HG02623 (cell line): ENCODE measurements around the gene ZNF236.
"Not testable (repeated sequence)": the region's sequence is repeated elsewhere in the genome, so short reads cannot be mapped to it uniquely, and the experiment has no call there.

Experiments used
- ATAC-seq: cut with Tn5 transposase; IDR thresholded peaks from one replicate; pipeline ENCODE4 v1.9.1; 2021; ENCODE audit warnings: moderate library complexity; ENCODE audit not compliant: unreplicated experiment

The ZNF236 gene

DNA sequence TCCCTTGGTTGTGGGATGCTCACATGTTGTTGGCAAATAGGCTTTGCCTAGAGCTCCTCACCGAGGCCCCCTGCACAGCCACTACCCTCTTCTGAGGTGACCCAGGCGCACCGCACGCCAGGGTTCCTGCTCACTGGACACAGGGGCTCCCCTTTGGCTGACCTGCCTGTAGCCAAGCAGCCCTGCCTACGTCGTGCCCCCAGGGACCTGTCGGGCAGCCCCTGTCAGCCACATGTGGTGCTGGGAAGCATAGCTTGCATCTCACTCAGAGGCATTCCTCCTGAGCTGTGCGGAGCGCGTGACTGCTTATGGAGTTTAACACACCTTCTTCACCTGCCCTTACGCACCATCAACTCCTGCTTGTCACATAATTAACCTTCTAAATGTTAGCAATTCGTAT is 116.3 kb downstream of the ZNF236 start:
- no peak for ATAC-seq

DNA sequence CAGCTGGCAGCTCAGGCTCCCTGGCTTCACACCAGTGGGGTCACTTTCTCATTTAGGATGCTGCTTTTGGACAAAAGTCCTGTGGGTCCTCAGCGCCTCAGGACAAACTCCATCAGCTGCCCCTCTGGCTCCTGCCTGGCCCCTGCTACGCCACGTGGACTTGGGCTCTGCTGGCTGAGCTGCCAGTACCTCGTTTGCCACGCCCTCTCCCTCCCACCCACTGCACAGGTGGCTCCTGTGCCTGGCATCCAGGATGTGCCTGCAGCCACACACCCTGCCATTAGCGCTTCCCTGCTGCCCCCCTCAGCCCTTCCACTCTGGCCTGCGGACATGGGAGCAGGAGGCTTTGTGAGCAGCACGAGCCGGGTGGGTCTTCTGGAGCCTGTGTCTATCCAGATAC is 118.9 kb downstream of the ZNF236 start:
- no peak for ATAC-seq

DNA sequence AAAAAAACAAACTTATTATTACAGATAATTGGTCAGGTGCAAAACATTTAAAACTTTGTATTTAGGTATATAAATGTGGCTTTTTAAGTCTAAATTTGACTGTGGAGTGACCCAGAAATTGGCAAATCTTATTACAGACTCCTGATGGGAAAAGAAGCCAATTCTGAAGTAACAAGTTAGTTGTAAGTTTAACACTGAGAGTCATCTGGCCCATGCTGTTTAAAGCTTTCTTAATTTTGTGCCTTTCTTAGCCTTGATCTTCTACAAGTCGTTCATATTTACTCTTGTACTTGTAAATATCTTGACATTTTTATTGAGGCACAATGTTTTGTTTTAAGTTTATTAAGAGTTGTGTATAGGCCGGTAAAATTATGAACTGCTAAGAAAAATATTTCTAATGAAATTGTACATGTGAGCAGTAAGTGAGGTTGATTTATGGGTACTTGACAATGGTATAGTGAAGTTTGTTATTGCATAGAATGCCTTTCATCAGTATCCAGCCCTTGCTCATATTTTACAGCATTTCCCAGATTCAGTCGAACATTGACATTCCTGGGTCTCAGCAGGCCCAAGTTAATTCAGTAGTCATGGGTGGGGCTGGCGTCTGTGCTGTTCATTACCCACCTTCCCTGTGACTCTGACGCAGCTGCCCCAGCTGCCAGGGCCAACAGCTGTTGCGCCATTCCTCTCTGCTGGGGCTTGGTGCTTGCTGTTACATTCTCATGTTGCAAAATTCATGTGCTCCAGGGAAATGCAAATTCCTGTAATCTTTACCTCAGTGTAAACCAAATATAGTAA is 121.4 kb downstream of the ZNF236 start:
- ATAC-seq = no peak

DNA sequence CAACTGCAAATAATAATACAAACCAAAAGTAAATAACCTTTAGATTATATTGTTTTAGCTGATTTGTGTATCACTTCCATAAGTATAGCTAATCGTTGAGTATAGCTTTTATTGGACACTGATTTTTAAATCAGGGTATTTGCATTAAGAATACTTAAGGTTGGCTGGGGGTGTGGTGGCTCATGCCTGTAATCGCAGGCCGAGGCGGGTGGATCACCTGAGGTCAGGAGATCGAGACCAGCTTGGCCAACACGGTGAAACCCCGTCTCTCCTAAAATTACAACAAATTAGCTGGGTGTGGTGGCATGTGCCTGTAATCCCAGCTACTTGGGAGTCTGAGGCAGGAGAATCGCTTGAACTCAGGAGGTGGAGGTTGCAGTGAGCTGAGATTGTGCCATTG is 122.0 kb downstream of the ZNF236 start:
- ATAC-seq = not testable (repeated sequence)

DNA sequence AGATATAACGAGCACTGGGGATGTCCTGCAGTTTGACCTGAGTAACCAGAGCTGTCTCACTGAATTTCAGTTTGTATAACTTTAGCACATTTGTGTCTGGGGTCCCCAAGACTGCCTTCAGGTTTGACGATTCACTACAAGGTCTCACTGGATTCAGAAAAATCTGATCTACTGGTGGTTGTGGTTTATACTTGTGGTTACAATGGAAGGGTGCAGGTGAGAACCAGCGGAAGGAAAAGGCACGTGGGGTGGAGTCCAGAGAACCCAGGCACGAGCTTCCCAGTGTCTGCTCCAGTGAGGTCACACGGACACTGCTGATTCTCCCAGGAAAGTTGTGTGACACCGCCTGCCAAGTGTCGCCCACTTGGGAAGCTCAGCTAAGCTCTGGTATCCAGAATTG is 126.0 kb downstream of the ZNF236 start:
- ATAC-seq = no peak

DNA sequence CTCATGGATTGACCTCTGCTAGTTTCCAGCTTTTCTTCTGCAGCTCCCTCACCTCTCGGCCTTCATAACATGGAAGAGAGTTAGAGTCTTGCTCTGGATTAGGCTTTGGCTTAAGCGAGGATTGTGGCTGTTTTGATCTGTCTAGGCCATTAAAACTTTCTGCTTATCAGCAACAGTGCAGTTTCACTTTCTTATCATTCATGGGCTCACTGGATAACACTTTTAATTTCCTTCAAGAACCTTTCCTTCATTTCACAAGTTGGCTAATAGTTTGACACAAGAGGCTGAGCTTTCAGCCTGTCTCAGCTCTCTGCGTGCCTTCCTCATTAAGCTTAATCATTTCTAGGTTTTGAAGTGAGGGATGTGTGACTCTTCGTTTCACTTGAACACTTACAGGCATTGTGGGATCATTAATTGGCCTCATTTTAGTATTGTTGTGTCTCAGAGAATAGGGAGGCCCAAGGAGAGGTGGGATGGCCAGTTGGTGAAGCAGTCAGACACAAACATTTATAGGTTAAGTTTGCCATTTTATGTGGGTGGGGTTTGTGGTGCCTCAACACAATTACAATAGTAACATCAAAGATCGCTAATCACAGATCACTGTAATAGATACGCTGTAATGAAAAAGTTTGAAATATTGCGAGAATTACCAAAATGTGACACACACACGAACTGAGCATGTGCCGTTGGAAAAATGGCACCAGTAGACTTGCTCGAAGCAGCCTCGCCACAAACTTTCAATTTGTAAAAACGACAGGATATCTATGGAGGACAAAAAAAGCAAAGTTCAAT is 129.3 kb downstream of the ZNF236 start:
- ATAC-seq = no peak

DNA sequence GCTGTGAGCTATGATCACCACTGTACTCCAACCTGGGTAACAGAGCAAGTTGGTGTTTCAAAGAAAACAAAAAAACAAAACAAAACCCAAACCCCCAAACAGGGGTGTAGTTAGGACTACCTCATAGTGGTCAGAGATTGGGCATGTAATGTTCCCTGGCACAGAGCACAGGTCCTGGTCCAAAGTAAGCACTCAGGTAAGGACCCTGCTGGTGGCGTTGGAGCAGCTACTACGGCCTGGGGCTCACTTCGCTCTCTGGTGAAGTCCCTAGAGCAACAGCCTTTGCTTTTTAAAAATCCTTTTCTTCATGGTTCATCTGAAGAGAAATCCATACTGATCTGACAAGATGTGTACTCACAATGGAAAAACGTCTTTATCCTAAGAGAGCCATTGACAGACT is 130.4 kb downstream of the ZNF236 start:
- no peak for ATAC-seq

DNA sequence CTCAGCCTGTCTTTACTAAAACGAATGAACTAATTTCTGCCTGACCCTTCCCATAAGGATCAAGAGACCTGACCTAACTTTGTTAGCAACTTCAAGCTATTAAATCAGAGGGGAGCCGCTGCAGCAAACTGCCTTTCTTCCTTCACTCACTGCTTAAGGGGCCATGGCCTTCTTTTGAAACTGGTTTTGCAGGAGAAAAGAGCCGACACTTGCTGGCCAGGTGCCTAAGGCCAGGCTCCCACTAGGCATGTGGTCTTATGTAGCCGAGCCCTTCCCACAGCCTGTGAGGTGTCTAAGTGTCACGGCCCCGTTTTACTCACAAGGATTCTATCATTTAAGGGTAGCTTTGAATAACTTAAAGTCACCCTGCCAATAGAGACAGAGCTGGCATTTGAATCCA is 130.8 kb downstream of the ZNF236 start:
- no peak for ATAC-seq

DNA sequence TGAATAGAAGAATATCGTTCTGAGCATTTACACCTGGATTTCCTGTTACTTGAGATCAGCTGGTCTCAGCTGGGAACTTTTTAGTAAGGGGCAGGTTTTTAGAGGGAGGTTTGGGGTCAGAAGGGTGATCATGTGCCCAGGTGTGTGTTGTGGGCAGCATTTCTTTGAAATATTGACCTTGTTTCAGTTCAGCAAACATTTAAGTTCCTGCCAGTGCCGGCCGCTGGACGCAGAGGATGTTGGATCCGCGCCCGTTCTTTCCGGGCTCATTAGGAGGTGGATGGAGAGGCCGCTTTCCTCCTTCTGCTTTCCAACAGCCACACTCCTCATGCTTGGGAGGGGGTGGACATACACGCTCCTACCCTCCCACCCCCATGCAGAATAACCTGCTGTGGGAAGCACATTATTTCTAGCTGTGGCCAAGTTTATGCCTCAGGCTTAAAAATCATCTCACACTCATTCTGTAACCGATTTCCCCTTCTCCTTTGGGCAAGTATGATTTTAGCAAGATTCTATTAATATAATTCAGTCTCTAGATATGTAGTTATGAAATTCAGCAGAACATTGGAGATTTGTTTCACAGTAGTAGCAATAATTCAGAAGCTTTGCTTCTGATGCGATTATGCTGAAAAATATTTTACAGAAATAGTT is 131.4 kb downstream of the ZNF236 start:
- no peak for ATAC-seq

DNA sequence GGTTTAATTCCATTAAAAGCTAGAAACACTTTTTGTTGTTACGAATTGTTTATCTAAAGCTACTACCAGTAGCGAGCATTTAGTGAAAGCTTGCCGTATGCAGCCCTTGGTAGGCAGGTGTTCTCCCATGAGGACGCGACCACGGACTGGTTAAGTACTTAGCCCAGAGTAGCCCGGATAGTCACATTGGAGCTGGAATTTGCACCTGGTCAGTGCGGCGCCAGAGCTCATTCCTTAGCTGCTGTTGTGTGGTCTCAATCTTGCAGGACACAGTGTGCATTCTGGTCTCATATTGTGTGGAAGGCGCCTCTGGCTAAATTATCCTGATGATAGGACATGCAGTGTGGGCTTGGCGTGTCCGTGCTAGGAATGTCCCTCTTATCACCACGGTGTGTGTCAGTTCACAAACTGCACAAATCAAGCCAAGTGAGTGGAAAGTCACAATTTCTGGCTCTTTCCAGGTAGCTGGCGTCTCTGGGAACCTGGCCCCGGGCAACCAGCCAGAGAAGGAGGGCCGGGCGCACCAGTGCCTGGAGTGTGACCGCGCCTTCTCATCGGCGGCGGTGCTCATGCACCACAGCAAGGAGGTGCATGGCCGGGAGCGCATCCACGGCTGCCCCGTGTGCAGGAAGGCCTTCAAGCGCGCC is 133.3 kb downstream of the ZNF236 start:
- ATAC-seq = no peak

DNA sequence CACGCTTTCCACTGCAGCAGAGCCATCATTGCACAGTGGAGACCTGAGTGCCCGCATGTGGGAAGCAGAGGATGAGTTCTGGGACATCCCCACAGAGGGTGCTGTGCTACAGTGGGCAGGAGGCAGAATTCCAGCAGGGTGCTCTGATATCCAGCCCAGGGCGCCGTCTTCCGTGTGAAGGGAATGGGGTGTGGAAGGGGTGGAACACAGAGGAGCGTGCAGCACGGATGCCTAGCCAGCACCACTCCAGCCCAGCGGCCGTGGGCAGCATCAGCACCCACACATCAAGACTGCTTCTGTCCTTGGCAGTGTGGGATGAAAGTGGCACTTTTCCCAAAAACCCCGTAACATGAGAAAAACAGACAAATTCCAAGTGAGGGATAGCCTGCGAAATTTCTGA is 134.3 kb downstream of the ZNF236 start:
- ATAC-seq = no peak

DNA sequence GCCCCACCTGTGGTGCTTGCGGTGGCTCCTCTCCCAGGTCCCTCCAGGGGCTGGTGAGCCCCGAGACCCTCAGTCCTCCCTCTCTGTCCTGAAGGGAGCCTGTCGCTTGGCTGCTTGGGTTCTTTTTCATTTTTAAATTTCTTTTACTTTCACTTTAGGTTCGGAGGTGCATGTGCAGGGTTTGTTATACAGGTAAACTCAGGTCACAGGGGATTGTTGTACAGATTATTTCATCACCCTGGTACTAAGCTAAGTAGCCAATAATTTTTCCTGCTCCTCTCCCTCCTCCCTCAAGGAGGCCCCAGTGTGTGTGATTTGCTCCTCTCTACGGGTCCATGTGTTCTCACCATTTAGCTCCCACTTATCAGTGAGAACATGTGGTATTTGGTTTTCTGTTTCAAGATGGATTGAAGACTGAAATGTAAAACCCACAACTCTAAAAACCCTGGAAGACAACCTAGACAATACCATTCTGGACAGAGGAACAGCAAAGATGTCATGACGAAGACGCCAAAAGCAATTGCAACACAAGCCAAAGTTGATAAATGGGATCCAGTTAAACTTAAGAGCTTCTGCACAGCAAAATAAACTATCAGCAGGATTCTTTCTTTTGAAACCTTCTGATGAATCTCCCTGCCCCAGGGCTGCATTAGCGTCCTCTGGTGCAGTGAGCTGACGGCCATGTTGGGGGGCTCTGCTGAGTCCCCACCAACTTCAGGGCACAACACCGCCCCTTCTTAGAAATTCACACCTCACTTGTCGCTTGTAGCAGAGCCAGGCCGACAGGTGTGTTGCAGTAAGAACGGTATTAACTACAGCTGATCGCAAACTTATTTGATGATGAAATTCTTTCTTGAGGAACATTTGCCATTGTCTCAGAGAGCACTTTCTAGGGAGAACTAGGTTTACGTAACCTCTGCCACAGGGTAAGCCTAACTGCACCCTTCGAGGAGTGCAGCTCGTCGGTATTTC is 135.3 kb downstream of the ZNF236 start:
- ATAC-seq = no peak

DNA sequence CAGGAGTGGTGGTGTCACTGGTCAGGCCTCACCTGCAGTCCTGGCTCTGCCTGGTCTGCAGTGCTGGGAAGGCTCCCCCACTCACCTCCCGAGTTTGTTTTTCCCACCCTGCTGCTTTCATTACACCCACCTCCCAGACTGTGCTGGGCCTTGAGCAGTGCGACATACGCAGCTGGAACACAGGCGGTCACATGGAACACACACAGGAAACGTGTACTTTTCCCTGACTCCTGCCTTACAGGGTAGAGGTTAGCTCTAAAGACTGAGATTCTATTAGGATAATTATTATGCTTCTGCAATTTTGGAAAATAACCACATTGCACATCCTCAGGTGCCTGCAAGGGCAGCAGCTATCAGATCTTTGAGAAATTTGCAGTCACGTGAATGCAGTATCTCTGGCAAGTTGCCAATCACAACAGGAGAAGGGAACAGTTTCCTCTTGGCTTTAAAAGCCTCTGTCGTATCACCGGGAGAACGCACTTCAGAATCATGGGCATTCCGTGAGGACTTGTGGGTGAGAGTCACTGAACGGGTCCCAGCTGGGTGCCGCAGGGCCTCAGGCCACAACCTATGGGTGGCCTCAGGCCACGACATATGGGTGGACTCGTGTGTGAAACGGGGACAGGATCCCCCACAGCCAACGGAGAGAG is 136.5 kb downstream of the ZNF236 start:
- no peak for ATAC-seq

DNA sequence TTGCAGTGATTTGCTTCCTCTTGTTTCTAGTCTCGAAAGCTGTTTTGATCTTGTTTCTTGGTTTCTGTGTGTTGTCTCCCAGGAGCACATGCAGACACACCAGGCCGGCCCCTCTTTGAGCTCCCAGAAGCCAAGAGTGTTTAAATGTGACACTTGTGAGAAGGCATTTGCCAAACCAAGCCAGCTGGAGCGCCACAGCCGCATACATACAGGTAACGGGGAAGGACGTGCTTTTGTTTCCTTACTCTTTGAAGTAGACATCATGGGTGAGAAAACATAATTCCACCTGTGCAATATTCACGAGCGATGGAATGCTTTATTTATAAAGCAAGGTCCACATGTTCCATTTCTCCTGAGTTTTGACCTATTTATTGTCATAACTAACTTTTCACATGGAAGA is 137.2 kb downstream of the ZNF236 start:
- ATAC-seq = no peak

DNA sequence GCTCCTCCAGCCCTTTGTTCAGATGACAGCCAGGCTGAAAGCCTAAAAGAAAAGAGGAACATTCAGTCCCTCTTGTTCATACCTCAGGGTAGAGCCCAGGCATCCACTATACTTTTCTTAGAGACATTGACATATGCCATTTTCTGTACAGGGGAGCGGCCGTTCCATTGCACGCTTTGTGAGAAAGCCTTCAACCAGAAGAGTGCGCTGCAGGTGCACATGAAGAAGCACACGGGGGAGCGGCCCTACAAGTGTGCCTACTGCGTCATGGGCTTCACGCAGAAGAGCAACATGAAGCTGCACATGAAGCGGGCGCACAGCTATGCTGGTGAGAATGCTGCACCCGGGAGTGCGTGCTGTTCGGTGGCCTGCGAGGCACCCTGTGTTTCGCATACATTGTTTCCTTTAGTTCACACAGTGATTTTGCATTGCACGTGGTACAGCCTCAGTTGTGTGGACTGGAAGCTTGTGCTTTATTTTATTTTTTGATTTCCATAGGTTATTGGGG is 138.2 kb downstream of the ZNF236 start:
- no peak for ATAC-seq

DNA sequence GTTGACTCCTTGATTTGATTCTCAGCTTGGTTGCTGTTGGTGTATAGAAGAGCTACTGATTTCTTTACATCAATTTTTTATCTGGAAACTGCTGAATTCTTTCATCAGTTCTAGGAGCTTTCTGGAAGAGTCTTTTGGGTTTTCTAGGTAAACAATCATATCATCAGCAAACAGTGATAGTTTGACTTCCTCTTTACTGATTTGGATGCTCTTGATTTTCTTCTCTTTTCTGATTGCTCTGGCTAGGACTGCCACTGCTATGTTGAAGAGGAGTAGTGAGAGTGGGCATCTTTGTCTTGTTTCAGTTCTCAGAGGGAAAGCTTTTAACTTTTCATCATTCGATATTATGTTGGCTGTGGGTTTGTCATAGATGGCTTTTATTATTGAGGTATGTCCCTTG is 140.5 kb downstream of the ZNF236 start:
- ATAC-seq = no peak

DNA sequence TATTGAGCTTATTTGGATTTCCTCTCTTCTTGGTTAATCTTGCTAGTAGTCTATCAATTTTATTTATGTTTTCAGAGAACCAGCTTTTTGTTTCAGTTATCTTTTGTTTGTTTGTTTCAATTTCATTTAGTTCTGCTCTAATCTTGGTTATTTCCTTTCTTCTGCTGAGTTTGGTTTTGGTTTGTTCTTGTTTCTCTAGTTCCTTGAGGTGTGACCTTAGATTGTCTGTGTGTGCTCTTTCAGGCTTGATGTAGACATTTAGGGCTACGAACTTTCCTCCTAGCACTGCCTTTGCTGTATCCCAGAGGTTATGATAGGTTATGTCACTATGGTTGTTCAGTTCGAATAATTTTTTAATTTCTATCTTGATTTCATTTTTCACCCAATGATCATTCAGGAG is 141.6 kb downstream of the ZNF236 start:
- peak; percentile 41 for ATAC-seq

DNA sequence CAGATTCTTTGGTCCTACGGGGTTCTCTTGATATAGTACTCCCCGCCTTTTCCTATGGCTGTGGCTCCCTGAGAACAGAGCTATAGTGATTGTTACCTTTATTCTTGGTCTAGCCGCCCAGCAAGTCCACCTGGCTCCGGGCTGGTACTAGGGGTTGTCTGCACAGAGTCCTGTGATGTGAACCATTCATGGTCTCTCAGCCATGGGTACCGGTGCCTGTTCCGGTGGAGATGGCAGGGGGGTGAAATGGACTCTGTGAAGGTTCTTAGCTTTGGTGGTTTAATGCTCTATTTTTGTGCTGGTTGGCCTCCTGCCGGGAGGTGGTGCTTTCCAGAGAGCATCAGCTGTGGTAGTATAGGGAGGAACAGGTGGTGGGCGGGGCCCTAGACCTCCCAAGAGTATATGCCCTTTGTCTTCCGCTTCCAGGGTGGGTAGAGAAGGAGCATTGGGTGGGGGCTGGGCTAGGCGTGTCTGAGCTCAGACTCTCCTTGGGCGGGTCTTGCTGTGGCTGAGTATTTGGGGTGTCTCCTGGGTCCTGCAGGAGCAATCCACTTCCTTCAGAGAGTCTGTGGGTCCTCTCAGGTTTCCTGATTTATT is 143.3 kb downstream of the ZNF236 start:
- peak; percentile 55 for ATAC-seq

DNA sequence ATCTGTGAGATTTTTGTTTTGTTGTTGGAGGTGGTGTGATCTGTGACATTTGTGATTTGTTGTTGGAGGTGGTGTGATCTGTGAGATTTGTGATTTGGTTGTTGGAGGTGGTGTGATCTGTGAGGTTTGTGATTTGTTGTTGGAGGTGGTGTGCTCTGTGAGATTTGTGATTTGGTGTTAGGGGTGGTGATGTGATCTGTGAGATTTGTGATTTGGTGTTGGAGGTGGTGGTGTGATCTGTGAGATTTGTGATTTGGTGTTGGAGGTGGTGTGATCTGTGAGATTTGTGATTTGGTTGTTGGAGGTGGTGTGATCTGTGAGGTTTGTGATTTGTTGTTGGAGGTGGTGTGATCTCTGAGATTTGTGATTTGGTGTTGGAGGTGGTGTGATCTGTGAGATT is 144.9 kb downstream of the ZNF236 start:
- not testable (repeated sequence) for ATAC-seq
